Body of pancreas (tissue), 4 donors: ENCODE measurements around the gene C19orf81.

ENCODE experiments used
- POLR2A ChIP-seq, 3 donors: fragments of 450-650 bp; IDR thresholded peaks; one replicate each; pipeline ENCODE4 v1.6.1; 2016; ENCODE audit warnings: antibody characterized with exemption in 3 of 3, mild to moderate bottlenecking in 2 of 3
- TF ChIP-seq, protein P1 (sequence below), 7 experiments: fragments of 450-650 bp in 4 of 7; fragments of 200-600 bp in 3 of 7; sonication (generic) in 3 of 7; IDR thresholded peaks; one replicate each; pipeline ENCODE4 v1.5.1; 2016 to 2019; ENCODE audit warnings: antibody characterized with exemption in 7 of 7

GRCh38 chr19:50660088-50660366 is 10.8 kb downstream of the C19orf81 start:
- TF ChIP-seq, protein P1, sequence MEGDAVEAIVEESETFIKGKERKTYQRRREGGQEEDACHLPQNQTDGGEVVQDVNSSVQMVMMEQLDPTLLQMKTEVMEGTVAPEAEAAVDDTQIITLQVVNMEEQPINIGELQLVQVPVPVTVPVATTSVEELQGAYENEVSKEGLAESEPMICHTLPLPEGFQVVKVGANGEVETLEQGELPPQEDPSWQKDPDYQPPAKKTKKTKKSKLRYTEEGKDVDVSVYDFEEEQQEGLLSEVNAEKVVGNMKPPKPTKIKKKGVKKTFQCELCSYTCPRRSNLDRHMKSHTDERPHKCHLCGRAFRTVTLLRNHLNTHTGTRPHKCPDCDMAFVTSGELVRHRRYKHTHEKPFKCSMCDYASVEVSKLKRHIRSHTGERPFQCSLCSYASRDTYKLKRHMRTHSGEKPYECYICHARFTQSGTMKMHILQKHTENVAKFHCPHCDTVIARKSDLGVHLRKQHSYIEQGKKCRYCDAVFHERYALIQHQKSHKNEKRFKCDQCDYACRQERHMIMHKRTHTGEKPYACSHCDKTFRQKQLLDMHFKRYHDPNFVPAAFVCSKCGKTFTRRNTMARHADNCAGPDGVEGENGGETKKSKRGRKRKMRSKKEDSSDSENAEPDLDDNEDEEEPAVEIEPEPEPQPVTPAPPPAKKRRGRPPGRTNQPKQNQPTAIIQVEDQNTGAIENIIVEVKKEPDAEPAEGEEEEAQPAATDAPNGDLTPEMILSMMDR (IDR thresholded peaks at IDR 0.05): no peak
- TF ChIP-seq POLR2A (IDR thresholded peaks at IDR 0.05): no peak
